DMS114 treated with DMSO at 0.1 percent for 48 hours (cell line): ENCODE data around the gene PCSK2.
A peak's percentile ranks its signal among the peaks of the same experiment; 100 is the strongest.

ENCODE experiments used
- DNase-seq: peaks from one replicate; lab custom pipeline; 2025; ENCODE audit not compliant: unreplicated experiment; lab: John Stamatoyannopoulos, UW

PCSK2 gene

GRCh38 chr20:17503301-17504065 is 276.6 kb downstream of the PCSK2 start:
- DNase-seq, result no peak

GRCh38 chr20:17504066-17504897 is 277.4 kb downstream of the PCSK2 start:
- DNase-seq, result no peak

GRCh38 chr20:17504898-17505635 is 278.2 kb downstream of the PCSK2 start:
- peak; percentile 18 for DNase-seq

- DNase-seq, result no peak
Observed at GRCh38 chr20:17505636-17506517, 279.0 kb downstream of the PCSK2 start.

- DNase-seq, result no peak
Observed at GRCh38 chr20:17507032-17507431, 280.2 kb downstream of the PCSK2 start.

GRCh38 chr20:17507531-17507930 is 280.7 kb downstream of the PCSK2 start:
- DNase-seq, result no peak

- DNase-seq, result no peak
Observed at GRCh38 chr20:17508756-17509155, 281.9 kb downstream of the PCSK2 start.

GRCh38 chr20:17510548-17510947 is 283.7 kb downstream of the PCSK2 start:
- DNase-seq, result no peak

- no peak for DNase-seq
Observed at GRCh38 chr20:17511401-17511800, 284.6 kb downstream of the PCSK2 start.

- no peak for DNase-seq
Observed at GRCh38 chr20:17513939-17514338, 287.1 kb downstream of the PCSK2 start.

- no peak for DNase-seq
Observed at GRCh38 chr20:17515053-17515452, 288.2 kb downstream of the PCSK2 start.

- no peak for DNase-seq
Observed at GRCh38 chr20:17518339-17519052, 291.7 kb downstream of the PCSK2 start.

- DNase-seq, result no peak
Observed at GRCh38 chr20:17519606-17520285, 292.9 kb downstream of the PCSK2 start.

GRCh38 chr20:17520583-17520982 is 293.7 kb downstream of the PCSK2 start:
- DNase-seq, result no peak

- no peak for DNase-seq
Observed at GRCh38 chr20:17522528-17522927, 295.7 kb downstream of the PCSK2 start.

- DNase-seq, result no peak
Observed at GRCh38 chr20:17523326-17523725, 296.5 kb downstream of the PCSK2 start.

- no peak for DNase-seq
Observed at GRCh38 chr20:17524560-17524959, 297.7 kb downstream of the PCSK2 start.

GRCh38 chr20:17525132-17525531 is 298.3 kb downstream of the PCSK2 start:
- no peak for DNase-seq

GRCh38 chr20:17525650-17526049 is 298.8 kb downstream of the PCSK2 start:
- no peak for DNase-seq
